Heart left ventricle (tissue), 13 donors: ENCODE measurements around the gene CALU.

Experiments used
- POLR2A ChIP-seq, 2 donors: fragments of 450-650 bp; IDR thresholded peaks; one replicate each; pipeline ENCODE4 v1.6.1; 2017; ENCODE audit warnings: antibody characterized with exemption in 2 of 2, mild to moderate bottlenecking in 2 of 2, moderate library complexity in 2 of 2
- TF ChIP-seq, protein P1 (sequence below), 12 donors: fragments of 200-600 bp; sonication (generic) in 4 of 12; IDR thresholded peaks; one replicate each; pipeline versions ENCODE4 v1.5.0 to v1.8.0; 2018 to 2022; ENCODE audit warnings: antibody characterized with exemption in 12 of 12, mild to moderate bottlenecking in 5 of 12
- donor health status: ischemic (EF 13 %, LVEDD 7.1; RV severe dilation, severe dysfunction).
- donor health status: DM: no; HTN: yes; CAD: no.
- donor health status: DM: no; HTN: no; CAD: no.
- donor health status: ischemic (EF 25% LVEDD 6.9; RV normal size, moderate dysfunction).
- donor health status: ischemic (EF 25% LVEDD 5.7; RV mildly dilated, moderate dysfunction).
- donor health status: ischemic (EF 35%, LVEDD 5.7; RV mildly dilated, moderate dysfunction).
- donor health status: nonischemic (EF 11% LVEDD 7.7; RV severe dilation, severe dysfunction).
- donor health status: DM: yes; HTN: yes; CAD: no.
- donor health status: PGD.
- donor health status: ischemic (EF 29% LVEDD 5.4; RV normal size, mild dysfunction).
- donor health status: nonischemic (EF 23%, LVEDD 6.1; RV moderate dilation, normal function).

- TF ChIP-seq, protein P1, sequence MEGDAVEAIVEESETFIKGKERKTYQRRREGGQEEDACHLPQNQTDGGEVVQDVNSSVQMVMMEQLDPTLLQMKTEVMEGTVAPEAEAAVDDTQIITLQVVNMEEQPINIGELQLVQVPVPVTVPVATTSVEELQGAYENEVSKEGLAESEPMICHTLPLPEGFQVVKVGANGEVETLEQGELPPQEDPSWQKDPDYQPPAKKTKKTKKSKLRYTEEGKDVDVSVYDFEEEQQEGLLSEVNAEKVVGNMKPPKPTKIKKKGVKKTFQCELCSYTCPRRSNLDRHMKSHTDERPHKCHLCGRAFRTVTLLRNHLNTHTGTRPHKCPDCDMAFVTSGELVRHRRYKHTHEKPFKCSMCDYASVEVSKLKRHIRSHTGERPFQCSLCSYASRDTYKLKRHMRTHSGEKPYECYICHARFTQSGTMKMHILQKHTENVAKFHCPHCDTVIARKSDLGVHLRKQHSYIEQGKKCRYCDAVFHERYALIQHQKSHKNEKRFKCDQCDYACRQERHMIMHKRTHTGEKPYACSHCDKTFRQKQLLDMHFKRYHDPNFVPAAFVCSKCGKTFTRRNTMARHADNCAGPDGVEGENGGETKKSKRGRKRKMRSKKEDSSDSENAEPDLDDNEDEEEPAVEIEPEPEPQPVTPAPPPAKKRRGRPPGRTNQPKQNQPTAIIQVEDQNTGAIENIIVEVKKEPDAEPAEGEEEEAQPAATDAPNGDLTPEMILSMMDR (IDR thresholded peaks at IDR 0.05), result no peak
- TF ChIP-seq POLR2A (IDR thresholded peaks at IDR 0.05), result no peak
Measured at GRCh38 chr7:128778946-128779345, 39.8 kb downstream of the CALU start.
